Fibroblast of mammary gland (primary cell): ENCODE data around the gene RARB.

Experiments
- DNase-seq: peaks from one replicate; pipeline ENCODE4 v3.0.0-alpha.2; 2010; ENCODE audit warnings: low read depth
- H3K4me3 ChIP-seq: 2 replicates; pipeline ENCODE4 v1.5.1; 2011; ENCODE audit warnings: low read depth, mild to moderate bottlenecking, low read length, moderate library complexity; ENCODE audit not compliant: control insufficient read depth
- CTCF ChIP-seq: conservative IDR thresholded peaks from 2 replicates; pipeline ENCODE4 v1.5.1; 2011; ENCODE audit warnings: low read depth, low read length, inconsistent platforms; ENCODE audit not compliant: control insufficient read depth, insufficient read depth

The RARB gene

GRCh38 chr3:25427155-25427554, 908 bp upstream of the RARB start:
- H3K4me3 ChIP-seq = peak overlapping the region; percentile 66
- DNase-seq = peak; percentile 64
- no peak for TF ChIP-seq CTCF

GRCh38 chr3:25427563-25427941, 511 bp upstream of the RARB start:
- no peak for DNase-seq
- peak overlapping the region; percentile 66 for H3K4me3 ChIP-seq
- no peak for TF ChIP-seq CTCF

GRCh38 chr3:25428789-25429335, 799 bp downstream of the RARB start:
- TF ChIP-seq CTCF = no peak
- no peak for DNase-seq
- peak overlapping the region; percentile 66 for H3K4me3 ChIP-seq

- H3K4me3 ChIP-seq = peak overlapping the region; percentile 66
- no peak for TF ChIP-seq CTCF
- DNase-seq = no peak
Observed at GRCh38 chr3:25429361-25430286, 1.6 kb downstream of the RARB start.

- no peak for DNase-seq
- no peak overlapping the region for H3K4me3 ChIP-seq
- no peak for TF ChIP-seq CTCF
Observed at GRCh38 chr3:25430287-25430934, 2.3 kb downstream of the RARB start.

GRCh38 chr3:25430935-25431770, 3.1 kb downstream of the RARB start:
- TF ChIP-seq CTCF = no peak
- H3K4me3 ChIP-seq = no peak overlapping the region
- DNase-seq = no peak
